Caco-2 (cell line): Measurements from ENCODE around the gene HSDL1. TPM values are rescaled to one million over a fixed set of nuclear protein-coding genes. Genes with fewer than 3 reads are reported as not detected.

Experiments used
- BruUV-seq: library from RNA; stranded (reverse); fragments of 400-500 nt; replicated peaks from 2 replicates; lab custom pipeline; 2021; lab: Mats Ljungman, UMichigan
- CTCF ChIA-PET: fragments of 300-600 bp; sonication (Branson Sonifier 250); formaldehyde crosslinking; loops from one replicate; lab custom pipeline; 2022; ENCODE audit warnings: antibody characterized with exemption; lab: Charles Lee
- POLR2A ChIA-PET: fragments of 300-600 bp; sonication (Branson Sonifier 250); formaldehyde crosslinking; loops from one replicate; lab custom pipeline; 2022; ENCODE audit warnings: antibody characterized with exemption; lab: Charles Lee
- DNase-seq, 2 experiments: peaks; one replicate each; pipeline versions ENCODE4 v3.0.0 to v3.0.0-alpha.2; 2020 to 2022
- H3K27me3 ChIP-seq: replicated peaks from 2 replicates; pipeline ENCODE4 v1.6.0; 2011; ENCODE audit warnings: low read length; ENCODE audit not compliant: control insufficient read depth, insufficient read depth
- H3K36me3 ChIP-seq: 2 replicates; pipeline ENCODE4 v1.5.1; 2011; ENCODE audit warnings: low read length; ENCODE audit not compliant: control insufficient read depth, insufficient read depth
- H3K4me1 ChIP-seq: fragments of 250-450 bp; sonication (Bioruptor Pico); 2 replicates; pipeline ENCODE4 v1.5.1; 2020; ENCODE audit warnings: mild to moderate bottlenecking
- H3K4me3 ChIP-seq: 2 replicates; pipeline ENCODE4 v1.5.1; 2011; ENCODE audit warnings: low read depth, mild to moderate bottlenecking, control low read depth, low read length
- H3K9me3 ChIP-seq: fragments of 250-450 bp; sonication (Bioruptor Pico); 2 replicates; pipeline ENCODE4 v1.5.1; 2020; ENCODE audit warnings: mild to moderate bottlenecking, moderate library complexity
- H3K27ac Mint-ChIP-seq: one replicate; pipeline ENCODE4 v1.8.0; 2022; ENCODE audit warnings: mixed read lengths; ENCODE audit not compliant: unreplicated experiment
- H3K27me3 Mint-ChIP-seq: one replicate; pipeline ENCODE4 v1.8.0; 2022; ENCODE audit warnings: mixed read lengths; ENCODE audit not compliant: insufficient read depth, unreplicated experiment
- H3K36me3 Mint-ChIP-seq: one replicate; pipeline ENCODE4 v1.8.0; 2022; ENCODE audit warnings: mild to moderate bottlenecking, mixed read lengths; ENCODE audit not compliant: insufficient read depth, unreplicated experiment
- H3K4me1 Mint-ChIP-seq: one replicate; pipeline ENCODE4 v1.8.0; 2022; ENCODE audit warnings: low read depth, mixed read lengths; ENCODE audit not compliant: unreplicated experiment
- H3K4me3 Mint-ChIP-seq: one replicate; pipeline ENCODE4 v1.8.0; 2022; ENCODE audit warnings: mild to moderate bottlenecking, moderate library complexity, mixed read lengths; ENCODE audit not compliant: unreplicated experiment
- H3K9me3 Mint-ChIP-seq: one replicate; pipeline ENCODE4 v1.8.0; 2022; ENCODE audit warnings: mixed read lengths; ENCODE audit not compliant: unreplicated experiment
- CTCF ChIP-seq, 2 experiments: fragments of 200-600 bp in 1 of 2; IDR thresholded peaks; 1 replicate in 1 of 2; 2 replicates in 1 of 2; pipeline versions ENCODE4 v1.5.1 to v1.8.0; 2011 to 2022; ENCODE audit warnings: antibody characterized with exemption in 1 of 2, control low read depth in 1 of 2, inconsistent platforms in 1 of 2, low read depth in 1 of 2, low read length in 1 of 2, mild to moderate bottlenecking in 1 of 2, moderate library complexity in 1 of 2; ENCODE audit not compliant: insufficient read depth in 1 of 2, severe bottlenecking in 1 of 2, unreplicated experiment in 1 of 2
- intact Hi-C: fragments of 100-400 bp; cut with micrococcal nuclease; formaldehyde crosslinking; loops from one replicate; pipeline ENCODE4 v1.10.0; 2022; ENCODE audit not compliant: unreplicated experiment
- total RNA-seq: library from RNA; stranded (reverse); gene quantifications from 2 replicates; pipeline ENCODE4 v1.2.3, GENCODE V29; 2022

HSDL1 gene
- total RNA-seq, 1 experiment from 2014 or later, result 23.7 TPM

GRCh38 chr16:84182680-84183571 is 37.9 kb upstream of the HSDL1 start:
- Mint-ChIP-seq H3K27ac (no peak overlapping the region), H3K4me3 (no peak overlapping the region), H3K27me3 (no peaks in the 10 kb centered on the region), H3K36me3 (peaks cover 24% of the 10 kb centered on the region), H3K9me3 (no peaks in the 10 kb centered on the region), H3K4me1 (peaks cover 6% of the 10 kb centered on the region)
- Histone ChIP-seq H3K4me1 (no peaks in the 10 kb centered on the region), H3K4me3 (no peak overlapping the region), H3K27me3 (no peaks in the 10 kb centered on the region), H3K9me3 (no peaks in the 10 kb centered on the region), H3K36me3 (peaks cover 4% of the 10 kb centered on the region)
- ChIA-PET POLR2A (no interaction called here), CTCF (interaction anchor here (0.5 kb wide), 2 partner anchors 61 to 161 kb away, joined by 3 to 5 read pairs; no protein-coding TSS in a partner anchor)
- no peak for TF ChIP-seq CTCF (IDR thresholded peaks at IDR 0.05; ENCODE audit: insufficient read depth in 1 of 2, low read depth in 1 of 2, low read length in 1 of 2, severe bottlenecking in 1 of 2, unreplicated experiment in 1 of 2)
- intact Hi-C loops, result loop anchor here (10.0 kb wide), 1 partner anchor 302 kb away; no protein-coding TSS in a partner anchor
- no peak for DNase-seq
- BruUV-seq, result no TSS peak

- H3K9me3 ChIP-seq, result no peaks in the 10 kb centered on the region
- no TSS peak for BruUV-seq
- Mint-ChIP-seq H3K4me3 (no peak overlapping the region), H3K36me3 (peaks cover 24% of the 10 kb centered on the region), H3K27me3 (no peaks in the 10 kb centered on the region), H3K27ac (no peak overlapping the region), H3K9me3 (no peaks in the 10 kb centered on the region), H3K4me1 (peaks cover 6% of the 10 kb centered on the region)
- DNase-seq, result no peak
- no peak overlapping the region for H3K4me3 ChIP-seq
- CTCF ChIA-PET, result no interaction called here
- intact Hi-C loops, result loop anchor here (10.0 kb wide), 1 partner anchor 303 kb away; no protein-coding TSS in a partner anchor
- H3K27me3 ChIP-seq, result no peaks in the 10 kb centered on the region
- peaks cover 4% of the 10 kb centered on the region for H3K36me3 ChIP-seq
- POLR2A ChIA-PET, result no interaction called here
- no peak for TF ChIP-seq CTCF (IDR thresholded peaks at IDR 0.05; ENCODE audit: insufficient read depth in 1 of 2, low read depth in 1 of 2, low read length in 1 of 2, severe bottlenecking in 1 of 2, unreplicated experiment in 1 of 2)
- peaks cover 7% of the 10 kb centered on the region for H3K4me1 ChIP-seq
Measured at GRCh38 chr16:84182104-84182503, 37.1 kb upstream of the HSDL1 start.

GRCh38 chr16:84181144-84181915 is 36.4 kb upstream of the HSDL1 start:
- H3K4me1 Mint-ChIP-seq, result peaks cover 6% of the 10 kb centered on the region
- H3K9me3 ChIP-seq, result no peaks in the 10 kb centered on the region
- ChIA-PET POLR2A (no interaction called here), CTCF (no interaction called here)
- no peaks in the 10 kb centered on the region for H3K27me3 ChIP-seq
- no peaks in the 10 kb centered on the region for H3K27me3 Mint-ChIP-seq
- H3K4me3 Mint-ChIP-seq, result no peak overlapping the region
- no TSS peak for BruUV-seq
- no peak for DNase-seq
- no peak overlapping the region for H3K27ac Mint-ChIP-seq
- peaks cover 4% of the 10 kb centered on the region for H3K36me3 ChIP-seq
- intact Hi-C loops, result loop anchor here (10.0 kb wide), 1 partner anchor 303 kb away; no protein-coding TSS in a partner anchor
- peaks cover 15% of the 10 kb centered on the region for H3K4me1 ChIP-seq
- peaks cover 19% of the 10 kb centered on the region for H3K36me3 Mint-ChIP-seq
- no peak overlapping the region for H3K4me3 ChIP-seq
- no peak for TF ChIP-seq CTCF (IDR thresholded peaks at IDR 0.05; ENCODE audit: insufficient read depth in 1 of 2, low read depth in 1 of 2, low read length in 1 of 2, severe bottlenecking in 1 of 2, unreplicated experiment in 1 of 2)
- no peaks in the 10 kb centered on the region for H3K9me3 Mint-ChIP-seq
